Endodermal cell (in vitro differentiated cells): ENCODE results near the gene HAPLN2. TPM values are rescaled to one million over a fixed set of nuclear protein-coding genes. Genes with fewer than 3 reads are reported as not detected.

ENCODE experiments used
- DNase-seq: peaks from one replicate; pipeline ENCODE4 v3.0.0-alpha.2; 2017
- H3K27ac ChIP-seq: 2 replicates; pipeline ENCODE4 v1.5.1; 2013; ENCODE audit warnings: mild to moderate bottlenecking, low read depth, low read length, moderate library complexity
- H3K27me3 ChIP-seq: 2 replicates; pipeline ENCODE4 v1.6.1; 2013; ENCODE audit warnings: mild to moderate bottlenecking, low read length, moderate library complexity; ENCODE audit not compliant: insufficient read depth, control insufficient read depth, poor library complexity, severe bottlenecking
- H3K36me3 ChIP-seq: 2 replicates; pipeline ENCODE4 v1.7.0; 2013; ENCODE audit warnings: mild to moderate bottlenecking, low read length, moderate library complexity; ENCODE audit not compliant: control insufficient read depth, insufficient read depth
- H3K4me1 ChIP-seq: one replicate; pipeline ENCODE4 v1.7.0; 2013; ENCODE audit warnings: low read length; ENCODE audit not compliant: control insufficient read depth, insufficient read depth
- H3K4me3 ChIP-seq: 2 replicates; pipeline ENCODE4 v1.5.1; 2013; ENCODE audit warnings: mild to moderate bottlenecking, low read length, moderate library complexity
- H3K9ac ChIP-seq: 2 replicates; pipeline ENCODE4 v1.6.1; 2013; ENCODE audit warnings: mild to moderate bottlenecking, low read length, moderate library complexity; ENCODE audit not compliant: poor library complexity, severe bottlenecking; ENCODE audit errors: extremely low read depth
- H3K9me3 ChIP-seq: 2 replicates; pipeline ENCODE4 v1.6.1; 2013; ENCODE audit warnings: mild to moderate bottlenecking, low read length, moderate library complexity; ENCODE audit not compliant: control insufficient read depth
- H3K27ac Mint-ChIP-seq: 2 replicates; pipeline ENCODE4 v1.8.0; 2020; ENCODE audit warnings: mixed read lengths
- H3K27me3 Mint-ChIP-seq: 2 replicates; pipeline ENCODE4 v1.8.0; 2021; ENCODE audit warnings: mild to moderate bottlenecking, mixed read lengths; ENCODE audit not compliant: insufficient read depth
- H3K36me3 Mint-ChIP-seq: 2 replicates; pipeline ENCODE4 v1.8.0; 2020; ENCODE audit warnings: low read depth, mixed read lengths
- H3K4me1 Mint-ChIP-seq: 2 replicates; pipeline ENCODE4 v1.8.0; 2020; ENCODE audit warnings: mixed read lengths
- H3K4me3 Mint-ChIP-seq: 2 replicates; pipeline ENCODE4 v1.8.0; 2020; ENCODE audit warnings: mild to moderate bottlenecking, moderate library complexity, mixed read lengths
- H3K9me3 Mint-ChIP-seq: 2 replicates; pipeline ENCODE4 v1.8.0; 2020; ENCODE audit warnings: mild to moderate bottlenecking, mixed read lengths
- WGBS, 2 experiments: methylation state at CpG; one replicate each; pipeline versions ENCODE4 v1.1.5 to v1.1.7; 2013; ENCODE audit warnings: missing lambda C conversion rate in 2 of 2, mixed read lengths in 1 of 2; ENCODE audit not compliant: insufficient coverage in 1 of 2, insufficient read length in 1 of 2; 5-methylcytosine and 5-hydroxymethylcytosine counted together
- total RNA-seq, 2 donors: library from RNA; stranded (reverse); fragmentation: NEBNext Ultra II Directional in 1 of 2; extraction: Animal tissue kit (Norgen Biotek cat#: 25700) in 1 of 2; gene quantifications; 2 replicates in 1 of 2; 3 replicates in 1 of 2; pipeline ENCODE4 v1.2.1, GENCODE V29; 2021
- TF ChIP-seq, protein P1 (sequence below): fragments of 200-600 bp; sonication (generic); conservative IDR thresholded peaks from 2 replicates; pipeline ENCODE4 v1.5.0; 2021; ENCODE audit warnings: antibody characterized with exemption, mild to moderate bottlenecking

Gene HAPLN2
- total RNA-seq, 2 donors from 2014 or later: 0.42 to 2.8 TPM

GRCh38 chr1:156632355-156632754, 13.1 kb downstream of the HAPLN2 start:
- Mint-ChIP-seq H3K27me3 (peaks cover 88% of the 10 kb centered on the region), H3K4me3 (no peak overlapping the region)

DNA sequence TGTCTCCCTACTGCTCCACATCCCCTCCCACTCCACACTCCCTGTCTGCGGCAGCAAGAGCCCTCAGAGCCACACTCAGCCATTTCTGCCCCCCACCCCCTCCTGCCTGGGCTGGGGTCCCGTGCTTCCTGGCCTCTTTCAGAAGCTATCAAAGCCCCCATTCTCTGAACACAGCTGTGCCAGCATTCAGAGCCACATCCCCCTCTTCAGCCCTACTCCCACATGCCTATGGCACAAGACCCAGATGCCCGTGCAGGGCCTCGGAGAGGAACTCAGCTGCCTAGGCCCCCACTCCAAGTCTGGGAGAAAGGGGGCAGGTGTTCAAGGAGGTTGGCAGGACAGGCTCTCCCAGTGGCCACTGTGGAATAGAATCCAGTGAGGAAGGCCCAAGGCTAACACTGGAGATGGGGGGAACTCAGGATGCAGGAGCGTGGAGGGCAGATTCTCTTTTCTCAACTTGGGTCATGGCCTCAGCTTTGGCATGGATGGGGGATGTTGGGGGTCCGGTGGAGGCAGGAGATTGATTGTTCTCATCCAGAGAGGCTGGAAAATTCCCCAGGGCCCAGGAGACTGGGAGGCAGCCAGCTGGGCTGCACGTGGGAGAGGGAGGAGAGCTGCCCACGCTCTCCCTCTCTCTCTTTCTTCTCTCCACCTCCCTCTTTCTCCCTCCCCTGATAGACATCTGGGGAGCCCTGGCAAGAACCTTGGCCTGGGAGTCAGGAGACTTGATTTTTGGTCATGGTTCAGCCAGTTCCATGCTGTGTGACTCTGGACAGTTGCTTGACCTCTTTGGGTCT, 19.2 kb downstream of the HAPLN2 start:
- no peaks in the 10 kb centered on the region for H3K36me3 Mint-ChIP-seq
- H3K4me1 Mint-ChIP-seq: peaks cover 6% of the 10 kb centered on the region
- peak; percentile 34 for DNase-seq
- TF ChIP-seq, protein P1, sequence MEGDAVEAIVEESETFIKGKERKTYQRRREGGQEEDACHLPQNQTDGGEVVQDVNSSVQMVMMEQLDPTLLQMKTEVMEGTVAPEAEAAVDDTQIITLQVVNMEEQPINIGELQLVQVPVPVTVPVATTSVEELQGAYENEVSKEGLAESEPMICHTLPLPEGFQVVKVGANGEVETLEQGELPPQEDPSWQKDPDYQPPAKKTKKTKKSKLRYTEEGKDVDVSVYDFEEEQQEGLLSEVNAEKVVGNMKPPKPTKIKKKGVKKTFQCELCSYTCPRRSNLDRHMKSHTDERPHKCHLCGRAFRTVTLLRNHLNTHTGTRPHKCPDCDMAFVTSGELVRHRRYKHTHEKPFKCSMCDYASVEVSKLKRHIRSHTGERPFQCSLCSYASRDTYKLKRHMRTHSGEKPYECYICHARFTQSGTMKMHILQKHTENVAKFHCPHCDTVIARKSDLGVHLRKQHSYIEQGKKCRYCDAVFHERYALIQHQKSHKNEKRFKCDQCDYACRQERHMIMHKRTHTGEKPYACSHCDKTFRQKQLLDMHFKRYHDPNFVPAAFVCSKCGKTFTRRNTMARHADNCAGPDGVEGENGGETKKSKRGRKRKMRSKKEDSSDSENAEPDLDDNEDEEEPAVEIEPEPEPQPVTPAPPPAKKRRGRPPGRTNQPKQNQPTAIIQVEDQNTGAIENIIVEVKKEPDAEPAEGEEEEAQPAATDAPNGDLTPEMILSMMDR: no peak
- Histone ChIP-seq H3K27me3 (peaks cover 93% of the 10 kb centered on the region), H3K9ac (no peak overlapping the region), H3K4me3 (no peak overlapping the region), H3K4me1 (no peaks in the 10 kb centered on the region), H3K9me3 (no peaks in the 10 kb centered on the region), H3K36me3 (no peaks in the 10 kb centered on the region), H3K27ac (no peak overlapping the region)
- H3K27ac Mint-ChIP-seq: no peak overlapping the region
- H3K4me3 Mint-ChIP-seq: no peak overlapping the region
- H3K27me3 Mint-ChIP-seq: peaks cover 94% of the 10 kb centered on the region
- 80 to 92% methylated on average over 2 to 8 of the region's 8 CpGs for WGBS, 2 experiments
- H3K9me3 Mint-ChIP-seq: no peaks in the 10 kb centered on the region

More at GRCh38 chr1:156632355-156632754, 13.1 kb downstream of the HAPLN2 start:
- H3K4me1 Mint-ChIP-seq: peaks cover 4% of the 10 kb centered on the region
- DNase-seq: no peak
- no peaks in the 10 kb centered on the region for H3K9me3 ChIP-seq
- peaks cover 50% of the 10 kb centered on the region for H3K27me3 ChIP-seq
- no peak overlapping the region for H3K27ac Mint-ChIP-seq
- WGBS, 2 experiments: 76 to 78% methylated on average over 3 of the region's 3 CpGs
- no peaks in the 10 kb centered on the region for H3K36me3 Mint-ChIP-seq
- H3K9me3 Mint-ChIP-seq: no peaks in the 10 kb centered on the region
- no peak overlapping the region for H3K4me3 ChIP-seq
- H3K9ac ChIP-seq: no peak overlapping the region
- TF ChIP-seq, protein P1: no peak
- no peaks in the 10 kb centered on the region for H3K36me3 ChIP-seq
- no peaks in the 10 kb centered on the region for H3K4me1 ChIP-seq
- no peak overlapping the region for H3K27ac ChIP-seq

GRCh38 chr1:156639601-156640101, 20.4 kb downstream of the HAPLN2 start:
- H3K36me3 ChIP-seq: no peaks in the 10 kb centered on the region
- H3K9me3 Mint-ChIP-seq: no peaks in the 10 kb centered on the region
- DNase-seq: no peak
- no peak overlapping the region for H3K4me3 Mint-ChIP-seq
- H3K9me3 ChIP-seq: no peaks in the 10 kb centered on the region
- no peaks in the 10 kb centered on the region for H3K4me1 ChIP-seq
- H3K4me3 ChIP-seq: no peak overlapping the region
- no peak overlapping the region for H3K27ac ChIP-seq
- H3K27me3 ChIP-seq: peaks cover 94% of the 10 kb centered on the region
- no peak overlapping the region for H3K27ac Mint-ChIP-seq
- no peak overlapping the region for H3K9ac ChIP-seq
- WGBS, 2 experiments: 83 to 93% methylated on average over 5 to 6 of the region's 6 CpGs
- no peaks in the 10 kb centered on the region for H3K36me3 Mint-ChIP-seq
- peaks cover 6% of the 10 kb centered on the region for H3K4me1 Mint-ChIP-seq
- TF ChIP-seq, protein P1: no peak
- peaks cover 94% of the 10 kb centered on the region for H3K27me3 Mint-ChIP-seq
